KMS-11 (cell line): Measurements from ENCODE around the gene LITAF.

Experiments used
- H2AFZ ChIP-seq: fragments of 200-600 bp; sonication (generic); 2 replicates; pipeline ENCODE4 v1.6.1; 2016; ENCODE audit warnings: antibody characterized with exemption, mixed run types, low read depth
- H3K27ac ChIP-seq: fragments of 200-600 bp; sonication (generic); 2 replicates; pipeline ENCODE4 v1.6.1; 2016; ENCODE audit warnings: mild to moderate bottlenecking, mixed run types
- H3K27me3 ChIP-seq: fragments of 200-600 bp; sonication (generic); 2 replicates; pipeline ENCODE4 v1.6.1; 2017; ENCODE audit warnings: mild to moderate bottlenecking, low read depth, mixed run types, moderate library complexity; ENCODE audit not compliant: insufficient read depth
- H3K36me3 ChIP-seq: fragments of 200-600 bp; sonication (generic); 2 replicates; pipeline ENCODE4 v1.6.1; 2017; ENCODE audit warnings: mild to moderate bottlenecking, mixed run types; ENCODE audit not compliant: insufficient read depth
- H3K4me1 ChIP-seq: fragments of 200-600 bp; sonication (generic); 2 replicates; pipeline ENCODE4 v1.6.1; 2016; ENCODE audit warnings: mild to moderate bottlenecking, low read depth, mixed run types; ENCODE audit not compliant: poor library complexity, severe bottlenecking
- H3K4me2 ChIP-seq: fragments of 200-600 bp; sonication (generic); 2 replicates; pipeline ENCODE4 v1.7.0; 2016; ENCODE audit warnings: mild to moderate bottlenecking, mixed run types
- H3K4me3 ChIP-seq: fragments of 200-600 bp; sonication (generic); IDR thresholded peaks from 2 replicates; pipeline ENCODE4 v1.6.1; 2017; ENCODE audit warnings: low read depth, low read length, mixed read lengths; ENCODE audit not compliant: insufficient read depth
- H3K79me2 ChIP-seq: fragments of 200-600 bp; sonication (generic); 2 replicates; pipeline ENCODE4 v1.6.1; 2016; ENCODE audit warnings: low read depth, mixed run types; ENCODE audit not compliant: insufficient read depth
- H3K9ac ChIP-seq: fragments of 200-600 bp; sonication (generic); 2 replicates; pipeline ENCODE4 v1.6.1; 2016; ENCODE audit warnings: mild to moderate bottlenecking, mixed run types
- H4K20me1 ChIP-seq: fragments of 200-600 bp; sonication (generic); 2 replicates; pipeline ENCODE4 v1.6.1; 2016; ENCODE audit warnings: mild to moderate bottlenecking, mixed run types; ENCODE audit not compliant: insufficient read depth
- TF ChIP-seq, protein P1 (sequence below): fragments of 200-600 bp; sonication (generic); conservative IDR thresholded peaks from 2 replicates; pipeline ENCODE4 v1.6.1; 2017; ENCODE audit warnings: low read depth, mild to moderate bottlenecking, antibody characterized with exemption, low read length, moderate library complexity, mixed read lengths

The LITAF gene

DNA sequence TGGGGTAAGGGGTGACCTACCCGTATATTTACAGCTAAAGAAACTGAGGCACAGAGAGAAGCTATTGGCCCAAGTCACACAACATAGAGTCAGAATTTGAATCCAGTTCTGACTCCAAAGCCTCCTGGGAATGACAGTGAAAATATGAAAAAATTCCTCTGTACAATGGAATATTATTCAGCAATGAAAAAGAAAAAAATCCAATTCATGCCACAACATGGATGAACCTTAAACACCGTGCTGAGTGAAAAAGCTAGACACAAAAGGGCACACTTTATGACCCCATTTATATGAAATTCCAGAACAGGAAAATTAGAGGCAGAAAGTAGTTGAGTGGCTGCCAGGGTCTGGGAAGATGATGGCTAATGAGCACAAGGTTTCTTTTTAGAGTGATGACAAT lies 75.4 kb downstream of the LITAF start:
- TF ChIP-seq, protein P1, sequence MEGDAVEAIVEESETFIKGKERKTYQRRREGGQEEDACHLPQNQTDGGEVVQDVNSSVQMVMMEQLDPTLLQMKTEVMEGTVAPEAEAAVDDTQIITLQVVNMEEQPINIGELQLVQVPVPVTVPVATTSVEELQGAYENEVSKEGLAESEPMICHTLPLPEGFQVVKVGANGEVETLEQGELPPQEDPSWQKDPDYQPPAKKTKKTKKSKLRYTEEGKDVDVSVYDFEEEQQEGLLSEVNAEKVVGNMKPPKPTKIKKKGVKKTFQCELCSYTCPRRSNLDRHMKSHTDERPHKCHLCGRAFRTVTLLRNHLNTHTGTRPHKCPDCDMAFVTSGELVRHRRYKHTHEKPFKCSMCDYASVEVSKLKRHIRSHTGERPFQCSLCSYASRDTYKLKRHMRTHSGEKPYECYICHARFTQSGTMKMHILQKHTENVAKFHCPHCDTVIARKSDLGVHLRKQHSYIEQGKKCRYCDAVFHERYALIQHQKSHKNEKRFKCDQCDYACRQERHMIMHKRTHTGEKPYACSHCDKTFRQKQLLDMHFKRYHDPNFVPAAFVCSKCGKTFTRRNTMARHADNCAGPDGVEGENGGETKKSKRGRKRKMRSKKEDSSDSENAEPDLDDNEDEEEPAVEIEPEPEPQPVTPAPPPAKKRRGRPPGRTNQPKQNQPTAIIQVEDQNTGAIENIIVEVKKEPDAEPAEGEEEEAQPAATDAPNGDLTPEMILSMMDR, result no peak
- no peaks in the 10 kb centered on the region for H3K36me3 ChIP-seq
- H3K27ac ChIP-seq, result no peak overlapping the region
- no peak overlapping the region for H2AFZ ChIP-seq
- H3K4me1 ChIP-seq, result no peaks in the 10 kb centered on the region
- no peaks in the 10 kb centered on the region for H4K20me1 ChIP-seq
- no peak overlapping the region for H3K9ac ChIP-seq
- H3K4me2 ChIP-seq, result no peak overlapping the region
- no peaks in the 10 kb centered on the region for H3K79me2 ChIP-seq
- H3K4me3 ChIP-seq, result no peak overlapping the region
- H3K27me3 ChIP-seq, result no peaks in the 10 kb centered on the region

DNA sequence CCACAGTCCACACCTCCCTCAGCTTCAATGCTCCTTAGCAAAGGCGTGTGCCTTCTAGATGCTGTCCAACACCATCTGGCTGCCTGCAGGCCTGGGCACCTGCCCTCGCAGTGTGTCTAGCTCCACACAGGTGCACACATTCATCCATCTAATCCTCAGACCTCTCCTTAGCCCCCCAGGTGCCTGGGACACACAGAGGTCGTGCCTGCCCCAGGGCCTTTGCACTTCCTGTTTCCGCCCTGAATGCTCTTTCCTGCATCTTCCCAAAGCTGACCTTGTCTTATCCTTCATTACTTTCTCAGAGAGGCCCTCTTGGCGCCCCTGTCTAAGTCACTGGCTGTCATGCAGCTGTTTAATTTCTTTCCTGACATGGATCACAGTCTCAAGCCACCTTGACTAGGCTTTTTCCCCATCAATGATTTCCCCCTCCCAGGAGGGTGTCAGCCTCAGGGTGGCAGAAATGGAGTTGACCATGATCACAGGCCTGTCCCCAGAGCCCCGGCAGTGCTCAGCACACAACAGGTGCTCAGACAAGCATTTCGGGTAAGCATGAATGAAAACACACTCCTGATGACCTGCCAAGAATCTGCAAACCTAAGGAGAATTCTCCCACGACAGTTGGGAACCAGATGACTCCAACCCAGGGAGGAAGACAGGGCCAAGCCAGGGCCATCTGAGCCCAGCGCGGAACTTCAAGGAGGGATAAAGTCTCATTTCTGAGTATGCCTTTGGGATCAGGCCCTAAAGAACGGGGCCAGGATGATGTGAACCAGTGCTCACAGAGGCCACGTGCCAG lies 76.3 kb downstream of the LITAF start:
- Histone ChIP-seq H3K9ac (no peak overlapping the region), H3K4me2 (no peak overlapping the region)

DNA sequence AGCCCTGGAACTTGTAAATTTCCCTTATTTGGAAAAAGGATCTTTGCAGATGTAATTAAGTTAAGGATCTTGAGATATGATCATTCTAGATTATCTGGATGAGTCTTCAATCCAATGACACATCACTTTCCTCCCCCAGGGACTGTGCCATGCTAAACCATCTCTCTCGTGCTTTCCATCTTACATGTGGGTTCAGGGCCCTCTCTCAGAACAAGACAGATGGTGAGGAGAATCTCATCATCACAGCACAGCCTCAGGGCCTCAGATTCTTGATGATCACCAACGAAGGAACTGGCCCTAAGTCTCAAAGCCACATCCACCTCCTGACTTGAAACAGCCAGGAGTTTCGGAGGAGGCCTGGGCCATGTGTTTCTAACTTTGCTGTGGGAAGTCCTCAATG lies 78.7 kb downstream of the LITAF start:
- H3K27ac ChIP-seq, result no peak overlapping the region
- H3K36me3 ChIP-seq, result no peaks in the 10 kb centered on the region
- H3K9ac ChIP-seq, result no peak overlapping the region
- TF ChIP-seq, protein P1, result no peak
- H3K4me2 ChIP-seq, result no peak overlapping the region
- H3K4me1 ChIP-seq, result no peaks in the 10 kb centered on the region
- H4K20me1 ChIP-seq, result no peaks in the 10 kb centered on the region
- H2AFZ ChIP-seq, result no peak overlapping the region
- no peak overlapping the region for H3K4me3 ChIP-seq
- H3K79me2 ChIP-seq, result no peaks in the 10 kb centered on the region
- no peaks in the 10 kb centered on the region for H3K27me3 ChIP-seq

More for the DNA sequence above, 76.3 kb downstream of the LITAF start:
- no peaks in the 10 kb centered on the region for H4K20me1 ChIP-seq
- no peak overlapping the region for H2AFZ ChIP-seq
- TF ChIP-seq, protein P1, result no peak
- no peaks in the 10 kb centered on the region for H3K36me3 ChIP-seq
- no peak overlapping the region for H3K4me3 ChIP-seq
- no peaks in the 10 kb centered on the region for H3K4me1 ChIP-seq
- H3K79me2 ChIP-seq, result no peaks in the 10 kb centered on the region
- no peak overlapping the region for H3K27ac ChIP-seq
- no peaks in the 10 kb centered on the region for H3K27me3 ChIP-seq

DNA sequence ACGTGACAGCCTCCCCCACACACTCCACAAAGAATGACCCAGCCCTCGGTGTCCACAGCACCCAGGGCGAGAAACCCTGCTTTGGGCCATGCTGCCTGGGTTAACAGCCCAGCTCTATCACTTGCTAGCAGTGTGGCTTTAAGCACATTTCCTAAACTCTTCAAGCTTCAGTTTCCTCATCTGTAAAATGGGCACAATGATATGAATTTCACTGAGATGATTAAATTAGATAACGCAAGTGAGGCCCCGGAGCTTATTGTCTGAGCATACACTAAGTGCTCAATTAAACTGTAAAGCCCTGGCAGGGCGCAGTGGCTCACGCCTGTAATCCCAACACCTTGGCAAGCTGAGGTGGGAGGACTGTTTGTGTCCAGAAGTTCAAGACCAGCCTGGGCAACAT lies 79.4 kb downstream of the LITAF start:
- no peak overlapping the region for H3K9ac ChIP-seq
- H3K36me3 ChIP-seq, result no peaks in the 10 kb centered on the region
- no peak overlapping the region for H3K27ac ChIP-seq
- no peaks in the 10 kb centered on the region for H3K4me1 ChIP-seq
- no peak overlapping the region for H3K4me3 ChIP-seq
- H3K4me2 ChIP-seq, result no peak overlapping the region
- no peaks in the 10 kb centered on the region for H3K27me3 ChIP-seq
- no peak overlapping the region for H2AFZ ChIP-seq
- no peaks in the 10 kb centered on the region for H3K79me2 ChIP-seq
- H4K20me1 ChIP-seq, result no peaks in the 10 kb centered on the region
- TF ChIP-seq, protein P1, result no peak
